ENCODE results near the gene ENTREP3. TPM values are rescaled to one million over a fixed set of nuclear protein-coding genes. Genes with fewer than 3 reads are reported as not detected.

Gene ENTREP3
- total and polyA plus RNA-seq, 2 donors (not counting 3 experiments of a cell fraction or from before 2014, with no cell fraction given): 27.4 to 62.7 TPM

GRCh38 chr1:155296661-155297060 lies 41.4 kb upstream of the ENTREP3 start:
- Histone ChIP-seq H3K4me3 (replicated peaks in 1 of 3; ENCODE audit: insufficient read depth in 1 of 3, low read depth in 1 of 3, low read length in 3 of 3) (no peak overlapping the region), H3K27ac (ENCODE audit: insufficient read depth, low read depth, low read length) (no peak overlapping the region), H3K79me2 (ENCODE audit: control insufficient read depth, insufficient read depth, low read length) (no peaks in the 10 kb centered on the region), H3K4me2 (ENCODE audit: insufficient read depth, low read length) (no peak overlapping the region), H2AFZ (ENCODE audit: low read depth, low read length) (no peak overlapping the region), H4K20me1 (replicated peaks; ENCODE audit: control insufficient read depth, extremely low read depth, insufficient read depth, low read length) (no peaks in the 10 kb centered on the region), H3K4me1 (ENCODE audit: control insufficient read depth, extremely low read depth, insufficient read depth, low read length) (no peaks in the 10 kb centered on the region), H3K9ac (replicated peaks; ENCODE audit: extremely low read depth, insufficient read depth, low read length) (no peak overlapping the region), H3K9me3 (replicated peaks; ENCODE audit: control insufficient read depth, insufficient read depth, low read length) (no peaks in the 10 kb centered on the region), H3K27me3 (ENCODE audit: control insufficient read depth in 2 of 2, insufficient read depth in 2 of 2, low read length in 2 of 2) (peaks cover 36 to 40% of the 10 kb centered on the region in 2 experiments), H3K36me3 (ENCODE audit: control insufficient read depth in 2 of 2, extremely low read depth in 1 of 2, insufficient read depth in 2 of 2, low read length in 2 of 2) (no peaks in the 10 kb centered on the region), H3K9me1 (replicated peaks; ENCODE audit: control insufficient read depth, extremely low read depth, insufficient read depth, low read length) (no peaks in the 10 kb centered on the region)
- ChIA-PET POLR2A (no interaction called here), CTCF (interaction anchor here (0.5 kb wide), 1 partner anchor 19 kb away, joined by 3 read pairs; no protein-coding TSS in a partner anchor)
- FAIRE-seq (no peak), DNase-seq (ENCODE audit: low read depth, low spot score) (no peak)
- no TSS peak for BruUV-seq (replicated peaks)
- dilution Hi-C loops (cut with MboI; ENCODE audit: extremely low pct_ligation_motif_present, low sequenced_read_pairs): no loop called here
- no peak for TF ChIP-seq FOS (IDR thresholded peaks at IDR 0.05; ENCODE audit: borderline replicate concordance, insufficient read depth, low read length)
- intact Hi-C loops (cut with micrococcal nuclease): no loop called here

- Histone ChIP-seq H3K27ac (ENCODE audit: insufficient read depth, low read depth, low read length) (no peak overlapping the region), H3K9me1 (replicated peaks; ENCODE audit: control insufficient read depth, extremely low read depth, insufficient read depth, low read length) (no peaks in the 10 kb centered on the region), H3K4me1 (ENCODE audit: control insufficient read depth, extremely low read depth, insufficient read depth, low read length) (no peaks in the 10 kb centered on the region), H3K9me3 (replicated peaks; ENCODE audit: control insufficient read depth, insufficient read depth, low read length) (no peaks in the 10 kb centered on the region), H3K4me3 (replicated peaks in 1 of 3; ENCODE audit: insufficient read depth in 1 of 3, low read depth in 1 of 3, low read length in 3 of 3) (no peak overlapping the region), H3K4me2 (ENCODE audit: insufficient read depth, low read length) (no peak overlapping the region), H3K9ac (replicated peaks; ENCODE audit: extremely low read depth, insufficient read depth, low read length) (no peak overlapping the region), H3K27me3 (ENCODE audit: control insufficient read depth in 2 of 2, insufficient read depth in 2 of 2, low read length in 2 of 2) (peaks cover 36 to 40% of the 10 kb centered on the region in 2 experiments), H3K36me3 (ENCODE audit: control insufficient read depth in 2 of 2, extremely low read depth in 1 of 2, insufficient read depth in 2 of 2, low read length in 2 of 2) (no peaks in the 10 kb centered on the region), H3K79me2 (ENCODE audit: control insufficient read depth, insufficient read depth, low read length) (no peaks in the 10 kb centered on the region), H2AFZ (ENCODE audit: low read depth, low read length) (no peak overlapping the region), H4K20me1 (replicated peaks; ENCODE audit: control insufficient read depth, extremely low read depth, insufficient read depth, low read length) (no peaks in the 10 kb centered on the region)
- intact Hi-C loops (cut with micrococcal nuclease) (no loop called here), dilution Hi-C loops (cut with MboI; ENCODE audit: extremely low pct_ligation_motif_present, low sequenced_read_pairs) (no loop called here)
- no TSS peak for BruUV-seq (replicated peaks)
- DNase-seq (ENCODE audit: low read depth, low spot score) (no peak), FAIRE-seq (no peak)
- POLR2A ChIA-PET: no interaction called here
- no peak for TF ChIP-seq JUN (IDR thresholded peaks at IDR 0.05; ENCODE audit: borderline replicate concordance, insufficient read depth, insufficient read length, low read depth)
- no peak for TF ChIP-seq POLR2A (IDR thresholded peaks at IDR 0.05; ENCODE audit: low read depth, low read length)
- no peak for TF ChIP-seq GATA2 (IDR thresholded peaks at IDR 0.05; ENCODE audit: insufficient read depth, insufficient read length, low read depth, low read length)
- no peak for TF ChIP-seq CTCF (IDR thresholded peaks at IDR 0.05; ENCODE audit: extremely low read depth in 1 of 2, insufficient read depth in 1 of 2, low read depth in 1 of 2, low read length in 2 of 2)
- no peak for TF ChIP-seq POLR2AphosphoS5 (IDR thresholded peaks at IDR 0.05; ENCODE audit: insufficient read depth, low read depth, low read length)
- no peak for TF ChIP-seq MYC (IDR thresholded peaks at IDR 0.05; ENCODE audit: low read depth, low read length)
- no peak for TF ChIP-seq MAX (IDR thresholded peaks at IDR 0.05; ENCODE audit: insufficient read depth, insufficient read length)
- TF ChIP-seq EZH2 (IDR thresholded peaks at IDR 0.05; ENCODE audit: borderline replicate concordance, low read depth, low read length, severe bottlenecking): no peak
- TF ChIP-seq FOS (IDR thresholded peaks at IDR 0.05; ENCODE audit: borderline replicate concordance, insufficient read depth, low read length): no peak
- CTCF ChIA-PET: interaction anchor here (1.2 kb wide), 1 partner anchor 10 kb away, joined by 3 read pairs; no protein-coding TSS in a partner anchor
Measured at GRCh38 chr1:155295942-155296267, 40.6 kb upstream of the ENTREP3 start.

Data from endothelial cell of umbilical vein (primary cell).